Erythroblast (primary cell): ENCODE measurements around the gene TMEM236.

Source experiments
- GATA1 ChIP-seq: IDR thresholded peaks from 2 replicates; pipeline ENCODE4 v1.6.1; 2011; ENCODE audit warnings: low read depth, mild to moderate bottlenecking, control low read depth, low read length, moderate library complexity
- POLR2A ChIP-seq: IDR thresholded peaks from 2 replicates; pipeline ENCODE4 v1.6.1; 2011; ENCODE audit warnings: mild to moderate bottlenecking, low read length

- no peak for TF ChIP-seq GATA1
- TF ChIP-seq POLR2A, result no peak
These were observed 89.0 kb downstream of the TMEM236 start for GRCh38 chr10:17841050-17841449.
